Lower leg skin (tissue), 3 donors: ENCODE measurements around the gene AUTS2.

Experiments
- POLR2A ChIP-seq, 2 donors: fragments of 450-650 bp; IDR thresholded peaks; one replicate each; pipeline ENCODE4 v1.6.1; 2016 to 2017; ENCODE audit warnings: antibody characterized with exemption in 2 of 2, mild to moderate bottlenecking in 1 of 2, moderate library complexity in 1 of 2
- TF ChIP-seq, protein P1 (sequence below), 3 donors: fragments of 450-650 bp; IDR thresholded peaks; one replicate each; pipeline ENCODE4 v1.5.1; 2016; ENCODE audit warnings: antibody characterized with exemption in 3 of 3, mild to moderate bottlenecking in 3 of 3, moderate library complexity in 2 of 3

DNA sequence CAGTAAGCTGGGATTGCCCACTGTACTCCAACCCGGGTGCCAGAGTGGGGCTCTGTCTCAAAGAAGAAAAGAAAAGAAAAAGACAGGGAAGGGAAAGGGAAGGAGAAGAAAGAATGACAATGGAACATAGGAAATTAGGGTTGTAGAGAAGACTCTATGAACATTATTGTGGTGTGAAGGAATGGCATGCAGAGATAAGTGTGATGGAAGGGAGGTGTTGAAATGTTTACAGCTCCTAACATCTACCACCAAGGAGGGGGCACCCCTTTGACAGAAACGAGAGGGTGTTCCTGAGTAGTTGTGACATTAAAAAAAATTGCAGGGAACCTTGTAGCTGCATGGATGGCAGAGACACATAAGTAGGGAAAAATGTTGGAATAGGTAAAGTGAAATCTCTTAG, 27.5 kb downstream of the AUTS2 start:
- TF ChIP-seq, protein P1, sequence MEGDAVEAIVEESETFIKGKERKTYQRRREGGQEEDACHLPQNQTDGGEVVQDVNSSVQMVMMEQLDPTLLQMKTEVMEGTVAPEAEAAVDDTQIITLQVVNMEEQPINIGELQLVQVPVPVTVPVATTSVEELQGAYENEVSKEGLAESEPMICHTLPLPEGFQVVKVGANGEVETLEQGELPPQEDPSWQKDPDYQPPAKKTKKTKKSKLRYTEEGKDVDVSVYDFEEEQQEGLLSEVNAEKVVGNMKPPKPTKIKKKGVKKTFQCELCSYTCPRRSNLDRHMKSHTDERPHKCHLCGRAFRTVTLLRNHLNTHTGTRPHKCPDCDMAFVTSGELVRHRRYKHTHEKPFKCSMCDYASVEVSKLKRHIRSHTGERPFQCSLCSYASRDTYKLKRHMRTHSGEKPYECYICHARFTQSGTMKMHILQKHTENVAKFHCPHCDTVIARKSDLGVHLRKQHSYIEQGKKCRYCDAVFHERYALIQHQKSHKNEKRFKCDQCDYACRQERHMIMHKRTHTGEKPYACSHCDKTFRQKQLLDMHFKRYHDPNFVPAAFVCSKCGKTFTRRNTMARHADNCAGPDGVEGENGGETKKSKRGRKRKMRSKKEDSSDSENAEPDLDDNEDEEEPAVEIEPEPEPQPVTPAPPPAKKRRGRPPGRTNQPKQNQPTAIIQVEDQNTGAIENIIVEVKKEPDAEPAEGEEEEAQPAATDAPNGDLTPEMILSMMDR (IDR thresholded peaks at IDR 0.05), result no peak
- no peak for TF ChIP-seq POLR2A (IDR thresholded peaks at IDR 0.05)
